Liver (tissue), 9 donors: ENCODE results near the gene ALDH5A1. TPM values are rescaled to one million over a fixed set of nuclear protein-coding genes. Genes with fewer than 3 reads are reported as not detected.

Source experiments
- DNase-seq: peaks from one replicate; pipeline ENCODE4 v3.0.0-alpha.2; 2017; ENCODE audit warnings: low spot score
- H3K27ac ChIP-seq, 2 donors: one replicate each; pipeline ENCODE4 v1.7.0; 2013; ENCODE audit warnings: inconsistent platforms in 2 of 2, low read length in 2 of 2, control low read depth in 1 of 2, low read depth in 1 of 2, mild to moderate bottlenecking in 1 of 2
- H3K27me3 ChIP-seq, 4 donors: one replicate each; pipeline versions ENCODE4 v1.6.1 to v1.7.0; 2013; ENCODE audit warnings: low read length in 3 of 4, inconsistent platforms in 1 of 4, mild to moderate bottlenecking in 1 of 4, moderate library complexity in 1 of 4; ENCODE audit not compliant: control insufficient read depth in 4 of 4, insufficient read depth in 4 of 4
- H3K36me3 ChIP-seq, 4 donors: one replicate each; pipeline versions ENCODE4 v1.6.1 to v1.7.0; 2013; ENCODE audit warnings: low read length in 3 of 4, mild to moderate bottlenecking in 3 of 4, low read depth in 1 of 4, moderate library complexity in 1 of 4; ENCODE audit not compliant: control insufficient read depth in 4 of 4, insufficient read depth in 3 of 4
- H3K4me1 ChIP-seq, 4 donors: one replicate each; pipeline versions ENCODE4 v1.6.1 to v1.7.0; 2013; ENCODE audit warnings: low read length in 3 of 4, mild to moderate bottlenecking in 3 of 4, moderate library complexity in 1 of 4; ENCODE audit not compliant: control insufficient read depth in 4 of 4, insufficient read depth in 4 of 4
- H3K4me3 ChIP-seq, 3 donors: one replicate each; pipeline versions ENCODE4 v1.6.1 to v1.7.0; 2013; ENCODE audit warnings: low read length in 3 of 3, control low read depth in 1 of 3, low read depth in 1 of 3, mild to moderate bottlenecking in 1 of 3
- H3K9ac ChIP-seq, 2 donors: one replicate each; pipeline ENCODE4 v1.7.0; 2013; ENCODE audit warnings: low read length in 2 of 2, mild to moderate bottlenecking in 2 of 2, moderate library complexity in 2 of 2, control low read depth in 1 of 2, low read depth in 1 of 2
- H3K9me3 ChIP-seq, 4 donors: one replicate each; pipeline versions ENCODE4 v1.6.1 to v1.7.0; 2013; ENCODE audit warnings: low read length in 3 of 4; ENCODE audit not compliant: control insufficient read depth in 4 of 4
- EGR1 ChIP-seq, 2 donors: IDR thresholded peaks; 2 replicates each; pipeline ENCODE4 v1.6.1; 2016 to 2018; ENCODE audit warnings: antibody characterized with exemption in 2 of 2, low read depth in 2 of 2
- FOXA1 ChIP-seq: IDR thresholded peaks from 2 replicates; pipeline ENCODE4 v1.6.1; 2016; ENCODE audit warnings: antibody characterized with exemption
- FOXA2 ChIP-seq: IDR thresholded peaks from 2 replicates; pipeline ENCODE4 v1.6.1; 2016; ENCODE audit warnings: antibody characterized with exemption
- GABPA ChIP-seq, 2 donors: IDR thresholded peaks in 1 of 2; conservative IDR thresholded peaks in 1 of 2; 2 replicates each; pipeline ENCODE4 v1.6.1; 2016; ENCODE audit warnings: antibody characterized with exemption in 2 of 2, mild to moderate bottlenecking in 1 of 2, moderate library complexity in 1 of 2
- HNF4A ChIP-seq, 2 donors: conservative IDR thresholded peaks; 2 replicates each; pipeline ENCODE4 v1.6.1; 2016; ENCODE audit warnings: antibody characterized with exemption in 2 of 2, mild to moderate bottlenecking in 2 of 2
- HNF4G ChIP-seq: IDR thresholded peaks from 2 replicates; pipeline ENCODE4 v1.6.1; 2016; ENCODE audit warnings: antibody characterized with exemption
- JUND ChIP-seq, 2 donors: IDR thresholded peaks; 2 replicates each; pipeline ENCODE4 v1.6.1; 2016; ENCODE audit warnings: antibody characterized with exemption in 2 of 2
- NR2F2 ChIP-seq: IDR thresholded peaks from 2 replicates; pipeline ENCODE4 v1.6.1; 2016; ENCODE audit warnings: antibody characterized with exemption
- RAD21 ChIP-seq, 2 donors: IDR thresholded peaks; 2 replicates each; pipeline ENCODE4 v1.6.1; 2016; ENCODE audit warnings: antibody characterized with exemption in 2 of 2, mild to moderate bottlenecking in 2 of 2
- REST ChIP-seq: IDR thresholded peaks from 2 replicates; pipeline ENCODE4 v1.6.1; 2016; ENCODE audit warnings: antibody characterized with exemption, mild to moderate bottlenecking
- RXRA ChIP-seq, 2 donors: IDR thresholded peaks; 2 replicates each; pipeline ENCODE4 v1.6.1; 2017 to 2018; ENCODE audit warnings: antibody characterized with exemption in 2 of 2, mild to moderate bottlenecking in 1 of 2
- SP1 ChIP-seq: IDR thresholded peaks from 2 replicates; pipeline ENCODE4 v1.6.1; 2018; ENCODE audit warnings: antibody characterized with exemption, mild to moderate bottlenecking
- YY1 ChIP-seq: IDR thresholded peaks from 2 replicates; pipeline ENCODE4 v1.6.1; 2016; ENCODE audit warnings: antibody characterized with exemption, mild to moderate bottlenecking
- ZBTB33 ChIP-seq: IDR thresholded peaks from 2 replicates; pipeline ENCODE4 v1.6.1; 2016; ENCODE audit warnings: antibody characterized with exemption
- WGBS: extraction: QIAGEN DNeasy Blood & Tissue Kit; methylation state at CpG from one replicate; pipeline ENCODE4 v1.1.7; 2013; 5-methylcytosine and 5-hydroxymethylcytosine counted together
- polyA plus RNA-seq, 2 donors: library from polyadenylated mRNA; stranded (reverse) in 1 of 2; unstranded in 1 of 2; fragments of 200-250 nt in 1 of 2; fragments of >200 nt in 1 of 2; fragmentation: Nextera tagmentation in 1 of 2; extraction: Ambion mirVana in 1 of 2; gene quantifications; one replicate each; pipeline versions ENCODE4 v1.2.1 to v1.2.3, GENCODE V29; 2013 to 2015
- total RNA-seq, 2 donors: library from RNA; depleted of rRNA; stranded (reverse); fragments of >200 nt; gene quantifications; one replicate each; pipeline ENCODE4 v1.2.3, GENCODE V29; 2014
- TF ChIP-seq, protein P1 (sequence below): fragments of 150-350 bp; IDR thresholded peaks from 2 replicates; pipeline ENCODE4 v1.5.1; 2017; ENCODE audit warnings: improper control_type of control experiment, low read depth, low read length; ENCODE audit not compliant: missing input control
- TF ChIP-seq, protein P2 (sequence below): IDR thresholded peaks from 2 replicates; pipeline ENCODE4 v1.6.1; 2016; ENCODE audit warnings: antibody characterized with exemption
- donor health status: healthy.
- donor health status: healthy.
- donor health status: healthy.
- donor health status: healthy.
- donor health status: healthy.

Gene ALDH5A1
- total and polyA plus RNA-seq, 4 donors = 18.2 to 26.8 (median 19.6) TPM

DNA sequence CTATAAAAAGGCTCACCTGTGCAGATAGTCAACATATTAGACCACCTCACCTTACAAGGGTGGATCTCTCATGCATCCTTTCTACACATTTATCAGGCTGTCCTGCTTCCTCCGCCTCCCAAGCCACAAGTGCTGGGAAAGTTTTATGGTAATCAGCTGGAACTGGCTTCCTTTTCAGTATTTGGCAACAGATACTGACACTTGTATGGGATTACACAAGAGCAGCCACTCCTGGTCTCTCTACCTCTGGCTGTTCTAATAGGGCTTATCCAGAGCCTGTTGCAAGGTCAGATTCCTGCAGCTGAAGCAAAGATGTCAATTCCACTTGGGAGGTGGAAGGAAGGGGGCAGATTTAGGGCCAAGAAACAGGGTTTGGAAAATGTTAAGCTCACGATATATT is 4.9 kb upstream of the ALDH5A1 start:
- peaks cover 6 to 39% (median 26%) of the 10 kb centered on the region in 4 donors for H3K4me1 ChIP-seq

GRCh38 chr6:24490948-24491347 is 3.8 kb upstream of the ALDH5A1 start:
- no peak overlapping the region for H3K27ac ChIP-seq
- peaks cover 6 to 45% (median 30%) of the 10 kb centered on the region in 4 donors for H3K4me1 ChIP-seq
- no peaks in the 10 kb centered on the region for H3K9me3 ChIP-seq
- H3K27me3 ChIP-seq = no peaks in the 10 kb centered on the region
- WGBS = 68% methylated on average over 4 of the region's 4 CpGs
- no peak for DNase-seq
- H3K9ac ChIP-seq = no peak overlapping the region
- peak in 1 of 2 donors; percentile 14 for TF ChIP-seq HNF4A (conservative IDR thresholded peaks at IDR 0.05)
- no peak for TF ChIP-seq FOXA2
- no peak for TF ChIP-seq ZBTB33
- TF ChIP-seq SP1 = no peak
- no peak overlapping the region for H3K4me3 ChIP-seq
- H3K36me3 ChIP-seq = no peaks in the 10 kb centered on the region

More for the DNA sequence above, 4.9 kb upstream of the ALDH5A1 start:
- Histone ChIP-seq H3K27ac (peak overlapping the region; percentile 82), H3K36me3 (peaks cover 0 to 1% (median under 1%) of the 10 kb centered on the region in 4 donors), H3K4me3 (peak overlapping the region in 1 of 3 donors; percentile 55), H3K27me3 (no peaks in the 10 kb centered on the region), H3K9me3 (no peaks in the 10 kb centered on the region), H3K9ac (peak overlapping the region in 1 of 2 donors; percentile 33)
- TF ChIP-seq RXRA (IDR thresholded peaks at IDR 0.05) (no peak), EGR1 (IDR thresholded peaks at IDR 0.05; ENCODE audit: low read depth in 2 of 2) (no peak), HNF4A (conservative IDR thresholded peaks at IDR 0.05) (peak; percentile 31 to 32), JUND (IDR thresholded peaks at IDR 0.05) (peak in 1 of 2 donors; percentile 9), SP1 (peak; percentile 59), HNF4G (peak; percentile 8), ZBTB33 (no peak), YY1 (peak; percentile 16), FOXA2 (no peak), FOXA1 (no peak)
- no peak for DNase-seq
- 41% methylated on average over 2 of the region's 2 CpGs for WGBS

DNA sequence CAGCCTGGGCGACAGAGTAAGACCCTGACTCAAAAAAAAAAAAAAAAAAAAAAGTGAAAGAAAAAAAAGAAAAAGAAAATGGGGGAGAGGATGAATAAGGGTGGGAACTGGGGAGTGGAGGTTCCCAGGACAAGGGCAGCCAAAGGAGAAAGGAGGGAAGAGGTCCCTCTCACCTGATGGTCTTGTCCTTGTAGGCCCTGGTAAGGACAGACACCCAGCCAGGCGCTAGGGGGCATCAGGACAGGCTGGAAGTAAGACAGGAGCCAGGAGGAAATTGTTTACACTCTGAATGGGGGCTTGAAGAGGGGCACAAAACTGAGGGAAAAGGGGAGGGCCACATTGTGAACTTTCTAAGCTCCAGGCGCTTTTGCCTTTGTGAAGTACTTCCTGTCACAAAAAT is 2.3 kb upstream of the ALDH5A1 start:
- Histone ChIP-seq H3K36me3 (peaks cover 0 to 5% (median 1%) of the 10 kb centered on the region in 4 donors), H3K27me3 (no peaks in the 10 kb centered on the region), H3K9me3 (no peaks in the 10 kb centered on the region), H3K9ac (no peak overlapping the region), H3K4me1 (peaks cover 6 to 50% (median 36%) of the 10 kb centered on the region in 4 donors), H3K27ac (no peak overlapping the region), H3K4me3 (no peak overlapping the region)
- 86% methylated on average over 3 of the region's 3 CpGs for WGBS
- DNase-seq = peak; percentile 49
- TF ChIP-seq YY1 (no peak), ZBTB33 (no peak), REST (no peak), RAD21 (IDR thresholded peaks at IDR 0.05) (no peak), HNF4A (conservative IDR thresholded peaks at IDR 0.05) (no peak), RXRA (IDR thresholded peaks at IDR 0.05) (no peak), NR2F2 (no peak), GABPA (IDR thresholded peaks at IDR 0.05 in 1 of 2, conservative IDR thresholded peaks at IDR 0.05 in 1 of 2) (no peak), SP1 (no peak)
- TF ChIP-seq, protein P1, sequence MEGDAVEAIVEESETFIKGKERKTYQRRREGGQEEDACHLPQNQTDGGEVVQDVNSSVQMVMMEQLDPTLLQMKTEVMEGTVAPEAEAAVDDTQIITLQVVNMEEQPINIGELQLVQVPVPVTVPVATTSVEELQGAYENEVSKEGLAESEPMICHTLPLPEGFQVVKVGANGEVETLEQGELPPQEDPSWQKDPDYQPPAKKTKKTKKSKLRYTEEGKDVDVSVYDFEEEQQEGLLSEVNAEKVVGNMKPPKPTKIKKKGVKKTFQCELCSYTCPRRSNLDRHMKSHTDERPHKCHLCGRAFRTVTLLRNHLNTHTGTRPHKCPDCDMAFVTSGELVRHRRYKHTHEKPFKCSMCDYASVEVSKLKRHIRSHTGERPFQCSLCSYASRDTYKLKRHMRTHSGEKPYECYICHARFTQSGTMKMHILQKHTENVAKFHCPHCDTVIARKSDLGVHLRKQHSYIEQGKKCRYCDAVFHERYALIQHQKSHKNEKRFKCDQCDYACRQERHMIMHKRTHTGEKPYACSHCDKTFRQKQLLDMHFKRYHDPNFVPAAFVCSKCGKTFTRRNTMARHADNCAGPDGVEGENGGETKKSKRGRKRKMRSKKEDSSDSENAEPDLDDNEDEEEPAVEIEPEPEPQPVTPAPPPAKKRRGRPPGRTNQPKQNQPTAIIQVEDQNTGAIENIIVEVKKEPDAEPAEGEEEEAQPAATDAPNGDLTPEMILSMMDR = no peak
- TF ChIP-seq, protein P2, sequence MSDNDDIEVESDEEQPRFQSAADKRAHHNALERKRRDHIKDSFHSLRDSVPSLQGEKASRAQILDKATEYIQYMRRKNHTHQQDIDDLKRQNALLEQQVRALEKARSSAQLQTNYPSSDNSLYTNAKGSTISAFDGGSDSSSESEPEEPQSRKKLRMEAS = no peak
